ENCODE results near the gene CPNE6. TPM values are rescaled to one million over a fixed set of nuclear protein-coding genes. Genes with fewer than 3 reads are reported as not detected.

The CPNE6 gene
- total RNA-seq, 1 experiment from 2014 or later: not detected

DNA sequence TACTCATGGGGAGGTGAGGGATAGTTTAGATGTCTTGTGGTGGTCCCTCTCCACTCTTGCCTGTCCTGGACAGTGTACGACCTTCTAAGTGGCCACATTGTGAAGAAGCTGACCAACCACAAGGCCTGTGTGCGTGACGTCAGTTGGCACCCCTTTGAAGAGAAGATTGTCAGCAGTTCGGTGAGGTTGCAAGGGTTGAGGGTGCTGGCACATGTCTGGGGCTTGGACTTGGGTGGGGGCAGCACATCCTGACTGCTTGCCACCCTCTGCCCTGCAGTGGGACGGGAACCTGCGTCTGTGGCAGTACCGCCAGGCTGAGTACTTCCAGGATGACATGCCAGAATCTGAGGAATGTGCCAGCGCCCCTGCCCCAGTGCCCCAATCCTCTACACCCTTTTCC is 51.5 kb downstream of the CPNE6 start:
- Histone ChIP-seq H3K56ac (ENCODE audit: insufficient read length, low read depth, low read length) (no peak overlapping the region), H3K9me3 (ENCODE audit: control insufficient read depth, low read depth, low read length) (no peaks in the 10 kb centered on the region), H3K79me1 (ENCODE audit: insufficient read depth, low read depth, low read length, poor library complexity, severe bottlenecking) (no peaks in the 10 kb centered on the region), H3K9ac (ENCODE audit: extremely low read depth, insufficient read length, low read length) (no peak overlapping the region), H4K91ac (ENCODE audit: insufficient read length, low read depth, low read length) (no peak overlapping the region), H4K8ac (replicated peaks; ENCODE audit: insufficient read length, low read depth, low read length) (no peak overlapping the region), H3K27ac (ENCODE audit: insufficient read length, low read depth, low read length) (no peak overlapping the region), H2BK5ac (ENCODE audit: insufficient read length, low read length) (no peak overlapping the region), H2BK12ac (ENCODE audit: insufficient read length, low read depth, low read length) (no peak overlapping the region), H3K4me2 (ENCODE audit: insufficient read depth, insufficient read length, low read length) (no peak overlapping the region), H3T11ph (ENCODE audit: low read length) (no peak overlapping the region), H3K23me2 (ENCODE audit: insufficient read length, low read depth, low read length, poor library complexity, severe bottlenecking) (no peaks in the 10 kb centered on the region), H4K5ac (ENCODE audit: insufficient read length, low read depth, low read length) (no peak overlapping the region), H2BK120ac (ENCODE audit: low read depth, low read length, poor library complexity, severe bottlenecking) (no peak overlapping the region), H3K79me2 (ENCODE audit: insufficient read depth, low read length) (no peaks in the 10 kb centered on the region), H3K27me3 (ENCODE audit: insufficient read depth, low read length) (no peaks in the 10 kb centered on the region), H2BK15ac (ENCODE audit: low read depth, low read length) (no peak overlapping the region), H3K18ac (ENCODE audit: insufficient read length, low read depth, low read length) (no peak overlapping the region), H3K23ac (ENCODE audit: insufficient read length, low read depth, low read length) (no peak overlapping the region), H2BK20ac (ENCODE audit: low read depth, low read length, poor library complexity, severe bottlenecking) (no peak overlapping the region), H2AFZ (ENCODE audit: low read length) (no peak overlapping the region), H3K4ac (ENCODE audit: low read depth, low read length) (no peak overlapping the region), H3K4me1 (ENCODE audit: insufficient read depth, low read length) (no peaks in the 10 kb centered on the region), H3K14ac (ENCODE audit: insufficient read depth, low read length) (no peak overlapping the region), H2AK5ac (ENCODE audit: insufficient read length, low read length) (no peak overlapping the region), H4K20me1 (ENCODE audit: control insufficient read depth, insufficient read depth, insufficient read length) (no peaks in the 10 kb centered on the region)
- Mint-ChIP-seq H3K36me3 (ENCODE audit: insufficient read depth in 1 of 3, low read depth in 3 of 3) (peaks cover 23 to 60% (median 51%) of the 10 kb centered on the region in 3 experiments; a peak in 6 of 7 replicates), H3K4me3 (peak overlapping the region in 1 of 2 experiments; percentile 20; a peak in 1 of 5 replicates), H3K4me1 (no peaks in the 10 kb centered on the region), H3K27me3 (ENCODE audit: low read depth) (no peaks in the 10 kb centered on the region), H3K27ac (no peak overlapping the region), H3K9me3 (no peaks in the 10 kb centered on the region)
- no peak for DNase-seq
- WGBS (ENCODE audit: extremely low coverage, insufficient read length, low lambda C conversion rate): no CpG with 5 or more reads among the region's 8 CpGs
- TF ChIP-seq, protein P1, sequence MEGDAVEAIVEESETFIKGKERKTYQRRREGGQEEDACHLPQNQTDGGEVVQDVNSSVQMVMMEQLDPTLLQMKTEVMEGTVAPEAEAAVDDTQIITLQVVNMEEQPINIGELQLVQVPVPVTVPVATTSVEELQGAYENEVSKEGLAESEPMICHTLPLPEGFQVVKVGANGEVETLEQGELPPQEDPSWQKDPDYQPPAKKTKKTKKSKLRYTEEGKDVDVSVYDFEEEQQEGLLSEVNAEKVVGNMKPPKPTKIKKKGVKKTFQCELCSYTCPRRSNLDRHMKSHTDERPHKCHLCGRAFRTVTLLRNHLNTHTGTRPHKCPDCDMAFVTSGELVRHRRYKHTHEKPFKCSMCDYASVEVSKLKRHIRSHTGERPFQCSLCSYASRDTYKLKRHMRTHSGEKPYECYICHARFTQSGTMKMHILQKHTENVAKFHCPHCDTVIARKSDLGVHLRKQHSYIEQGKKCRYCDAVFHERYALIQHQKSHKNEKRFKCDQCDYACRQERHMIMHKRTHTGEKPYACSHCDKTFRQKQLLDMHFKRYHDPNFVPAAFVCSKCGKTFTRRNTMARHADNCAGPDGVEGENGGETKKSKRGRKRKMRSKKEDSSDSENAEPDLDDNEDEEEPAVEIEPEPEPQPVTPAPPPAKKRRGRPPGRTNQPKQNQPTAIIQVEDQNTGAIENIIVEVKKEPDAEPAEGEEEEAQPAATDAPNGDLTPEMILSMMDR (conservative IDR thresholded peaks at IDR 0.05): no peak

All from H9 (cell line).